ENCODE results near the gene TMEM179. TPM values are rescaled to one million over a fixed set of nuclear protein-coding genes. Genes with fewer than 3 reads are reported as not detected.
A peak's percentile ranks its signal among the peaks of the same experiment; 100 is the strongest.

The TMEM179 gene
- total and polyA plus RNA-seq, 8 donors: 1.1 to 35.3 (median 3.3) TPM

GRCh38 chr14:104600141-104600643, 4.4 kb downstream of the TMEM179 start:
- DNase-seq (peak in 2 of 6 donors; percentile 56 to 60), FAIRE-seq (no peak), ATAC-seq (peak in 2 of 4 donors; percentile 37 to 46)
- Histone ChIP-seq H3K27me3 (peaks cover 0 to 7% (median 0%) of the 10 kb centered on the region in 4 donors), H3K36me3 (no peaks in the 10 kb centered on the region), H3K27ac (no peak overlapping the region), H3K4me1 (no peaks in the 10 kb centered on the region), H3K4me3 (no peak overlapping the region), H3K9me3 (no peaks in the 10 kb centered on the region)
- intact Hi-C loops (cut with DNase I): no loop called here
- WGBS, 2 donors: 15 to 18% methylated on average over 14 of the region's 14 CpGs
- TF ChIP-seq CTCF (IDR thresholded peaks at IDR 0.05): no peak

GRCh38 chr14:104599446-104599845, 5.1 kb downstream of the TMEM179 start:
- no peak overlapping the region for H3K4me3 ChIP-seq
- H3K9me3 ChIP-seq: no peaks in the 10 kb centered on the region
- no peak for TF ChIP-seq CTCF (IDR thresholded peaks at IDR 0.05)
- H3K27me3 ChIP-seq: peaks cover 0 to 6% (median 0%) of the 10 kb centered on the region in 4 donors
- ATAC-seq: no peak
- H3K4me1 ChIP-seq: no peaks in the 10 kb centered on the region
- 81 to 96% methylated on average over 7 of the region's 7 CpGs for WGBS, 2 donors
- FAIRE-seq: no peak
- no peak overlapping the region for H3K27ac ChIP-seq
- H3K36me3 ChIP-seq: no peaks in the 10 kb centered on the region
- peak in 1 of 6 donors; percentile 21 for DNase-seq
- intact Hi-C loops (cut with DNase I): no loop called here

- no peak for TF ChIP-seq CTCF (IDR thresholded peaks at IDR 0.05)
- no peak for FAIRE-seq
Measured at GRCh38 chr14:104598910-104599273, 5.7 kb downstream of the TMEM179 start.

GRCh38 chr14:104598039-104598909, 6.3 kb downstream of the TMEM179 start:
- DNase-seq (peak in 2 of 6 donors; percentile 43 to 54), FAIRE-seq (no peak), ATAC-seq (peak in 2 of 4 donors; percentile 28 to 31)
- intact Hi-C loops (cut with DNase I): no loop called here
- H3K4me1 ChIP-seq: no peaks in the 10 kb centered on the region
- H3K4me3 ChIP-seq: no peak overlapping the region
- no peaks in the 10 kb centered on the region for H3K9me3 ChIP-seq
- H3K36me3 ChIP-seq: no peaks in the 10 kb centered on the region
- no peak for TF ChIP-seq CTCF (IDR thresholded peaks at IDR 0.05)
- H3K27me3 ChIP-seq: no peaks in the 10 kb centered on the region
- WGBS, 2 donors: 44 to 52% methylated on average over 28 of the region's 28 CpGs
- H3K27ac ChIP-seq: no peak overlapping the region

More at GRCh38 chr14:104598910-104599273, 5.7 kb downstream of the TMEM179 start:
- H3K4me1 ChIP-seq: no peaks in the 10 kb centered on the region
- peak in 2 of 6 donors; percentile 28 to 36 for DNase-seq
- ATAC-seq: no peak
- no peaks in the 10 kb centered on the region for H3K9me3 ChIP-seq
- 76 to 88% methylated on average over 12 of the region's 12 CpGs for WGBS, 2 donors
- H3K27ac ChIP-seq: no peak overlapping the region
- intact Hi-C loops (cut with DNase I): no loop called here
- H3K36me3 ChIP-seq: no peaks in the 10 kb centered on the region
- H3K27me3 ChIP-seq: peaks cover 0 to under 1% (median 0%) of the 10 kb centered on the region in 4 donors
- H3K4me3 ChIP-seq: no peak overlapping the region

- no peak for FAIRE-seq
- WGBS, 2 donors: 79 to 84% methylated on average over 11 of the region's 11 CpGs
- Histone ChIP-seq H3K27ac (no peak overlapping the region), H3K27me3 (no peaks in the 10 kb centered on the region), H3K36me3 (no peaks in the 10 kb centered on the region), H3K4me3 (no peak overlapping the region), H3K9me3 (no peaks in the 10 kb centered on the region), H3K4me1 (no peaks in the 10 kb centered on the region)
- intact Hi-C loops (cut with DNase I): no loop called here
- DNase-seq: peak in 2 of 6 donors; percentile 27 to 30
- ATAC-seq: no peak
- TF ChIP-seq CTCF (IDR thresholded peaks at IDR 0.05): no peak
Measured at GRCh38 chr14:104597576-104597975, 7.0 kb downstream of the TMEM179 start.

All from pancreas (tissue), 10 donors.